GM23338 (cell line): ENCODE data around the gene PSMB5.
A peak's percentile ranks its signal among the peaks of the same experiment; 100 is the strongest.

Experiments used
- CREB1 ChIP-seq: fragments of 250-450 bp; sonication (Bioruptor Pico); IDR thresholded peaks from 2 replicates; pipeline ENCODE4 v1.5.0; 2020; ENCODE audit warnings: low read depth, mild to moderate bottlenecking, moderate library complexity
- EZH2 ChIP-seq: fragments of 200-600 bp; sonication (generic); IDR thresholded peaks from one replicate; pipeline ENCODE4 v1.8.0; 2017; ENCODE audit warnings: antibody characterized with exemption, mild to moderate bottlenecking, low read depth; ENCODE audit not compliant: unreplicated experiment
- EZH2phosphoT487 ChIP-seq: fragments of 200-600 bp; sonication (generic); IDR thresholded peaks from one replicate; pipeline ENCODE4 v1.8.1; 2018; ENCODE audit warnings: antibody characterized with exemption; ENCODE audit not compliant: unreplicated experiment
- JUNB ChIP-seq: IDR thresholded peaks from one replicate; pipeline ENCODE4 v1.6.1; 2016; ENCODE audit warnings: antibody characterized with exemption; ENCODE audit not compliant: unreplicated experiment
- NANOG ChIP-seq: IDR thresholded peaks from 2 replicates; pipeline ENCODE4 v1.6.1; 2016; ENCODE audit warnings: antibody characterized with exemption, borderline replicate concordance
- POLR2AphosphoS5 ChIP-seq: IDR thresholded peaks from 2 replicates; pipeline ENCODE4 v1.6.1; 2016; ENCODE audit warnings: antibody characterized with exemption, low read depth
- ZNF114 ChIP-seq: fragments of 250-450 bp; sonication (Bioruptor Pico); IDR thresholded peaks from 2 replicates; pipeline ENCODE4 v1.5.0; 2020; ENCODE audit warnings: mild to moderate bottlenecking, moderate library complexity
- ZNF331 ChIP-seq: fragments of 250-450 bp; sonication (Bioruptor Pico); IDR thresholded peaks from 2 replicates; pipeline ENCODE4 v1.5.0; 2020; ENCODE audit warnings: low read depth, mild to moderate bottlenecking, moderate library complexity
- TF ChIP-seq, protein P1 (sequence below): IDR thresholded peaks from one replicate; pipeline ENCODE4 v1.6.1; 2018; ENCODE audit warnings: antibody characterized with exemption; ENCODE audit not compliant: unreplicated experiment
- TF ChIP-seq, protein P2 (sequence below), 2 experiments: fragments of 200-600 bp in 1 of 2; sonication (generic) in 1 of 2; conservative IDR thresholded peaks; 2 replicates each; pipeline versions ENCODE4 v1.5.1 to v1.6.1; 2016 to 2017; ENCODE audit warnings: antibody characterized with exemption in 2 of 2, low read depth in 2 of 2, mild to moderate bottlenecking in 2 of 2, moderate library complexity in 1 of 2
- TF ChIP-seq, protein P3 (sequence below): IDR thresholded peaks from 2 replicates; pipeline ENCODE4 v1.6.1; 2016; ENCODE audit warnings: antibody characterized with exemption

DNA sequence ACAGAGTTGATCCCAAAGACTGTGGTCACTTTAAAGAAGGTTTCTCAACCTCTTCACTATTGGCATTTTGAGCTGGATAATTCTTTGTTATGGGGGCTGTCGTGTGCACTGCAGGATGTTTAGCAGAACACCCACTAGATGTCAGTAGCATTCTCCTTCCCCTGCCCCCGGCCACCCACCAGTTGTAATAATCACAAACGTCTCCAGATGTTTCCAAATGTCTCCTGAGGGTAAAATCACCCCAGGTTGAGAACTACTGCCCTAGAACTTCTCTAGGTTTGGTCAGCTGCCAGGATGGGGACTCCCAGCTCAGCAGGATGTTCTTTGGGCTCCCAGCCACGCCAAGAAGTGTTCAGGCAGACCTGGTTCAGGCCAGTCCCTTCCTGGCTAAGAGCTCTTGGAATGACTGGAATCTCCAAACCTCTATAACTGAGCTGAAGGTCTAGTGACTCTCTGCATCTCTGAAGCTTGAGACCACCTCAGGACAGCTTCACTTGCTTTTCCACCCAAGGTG is 39.9 kb downstream of the PSMB5 start:
- TF ChIP-seq, protein P1, sequence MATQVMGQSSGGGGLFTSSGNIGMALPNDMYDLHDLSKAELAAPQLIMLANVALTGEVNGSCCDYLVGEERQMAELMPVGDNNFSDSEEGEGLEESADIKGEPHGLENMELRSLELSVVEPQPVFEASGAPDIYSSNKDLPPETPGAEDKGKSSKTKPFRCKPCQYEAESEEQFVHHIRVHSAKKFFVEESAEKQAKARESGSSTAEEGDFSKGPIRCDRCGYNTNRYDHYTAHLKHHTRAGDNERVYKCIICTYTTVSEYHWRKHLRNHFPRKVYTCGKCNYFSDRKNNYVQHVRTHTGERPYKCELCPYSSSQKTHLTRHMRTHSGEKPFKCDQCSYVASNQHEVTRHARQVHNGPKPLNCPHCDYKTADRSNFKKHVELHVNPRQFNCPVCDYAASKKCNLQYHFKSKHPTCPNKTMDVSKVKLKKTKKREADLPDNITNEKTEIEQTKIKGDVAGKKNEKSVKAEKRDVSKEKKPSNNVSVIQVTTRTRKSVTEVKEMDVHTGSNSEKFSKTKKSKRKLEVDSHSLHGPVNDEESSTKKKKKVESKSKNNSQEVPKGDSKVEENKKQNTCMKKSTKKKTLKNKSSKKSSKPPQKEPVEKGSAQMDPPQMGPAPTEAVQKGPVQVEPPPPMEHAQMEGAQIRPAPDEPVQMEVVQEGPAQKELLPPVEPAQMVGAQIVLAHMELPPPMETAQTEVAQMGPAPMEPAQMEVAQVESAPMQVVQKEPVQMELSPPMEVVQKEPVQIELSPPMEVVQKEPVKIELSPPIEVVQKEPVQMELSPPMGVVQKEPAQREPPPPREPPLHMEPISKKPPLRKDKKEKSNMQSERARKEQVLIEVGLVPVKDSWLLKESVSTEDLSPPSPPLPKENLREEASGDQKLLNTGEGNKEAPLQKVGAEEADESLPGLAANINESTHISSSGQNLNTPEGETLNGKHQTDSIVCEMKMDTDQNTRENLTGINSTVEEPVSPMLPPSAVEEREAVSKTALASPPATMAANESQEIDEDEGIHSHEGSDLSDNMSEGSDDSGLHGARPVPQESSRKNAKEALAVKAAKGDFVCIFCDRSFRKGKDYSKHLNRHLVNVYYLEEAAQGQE: no peak
- TF ChIP-seq, protein P2, sequence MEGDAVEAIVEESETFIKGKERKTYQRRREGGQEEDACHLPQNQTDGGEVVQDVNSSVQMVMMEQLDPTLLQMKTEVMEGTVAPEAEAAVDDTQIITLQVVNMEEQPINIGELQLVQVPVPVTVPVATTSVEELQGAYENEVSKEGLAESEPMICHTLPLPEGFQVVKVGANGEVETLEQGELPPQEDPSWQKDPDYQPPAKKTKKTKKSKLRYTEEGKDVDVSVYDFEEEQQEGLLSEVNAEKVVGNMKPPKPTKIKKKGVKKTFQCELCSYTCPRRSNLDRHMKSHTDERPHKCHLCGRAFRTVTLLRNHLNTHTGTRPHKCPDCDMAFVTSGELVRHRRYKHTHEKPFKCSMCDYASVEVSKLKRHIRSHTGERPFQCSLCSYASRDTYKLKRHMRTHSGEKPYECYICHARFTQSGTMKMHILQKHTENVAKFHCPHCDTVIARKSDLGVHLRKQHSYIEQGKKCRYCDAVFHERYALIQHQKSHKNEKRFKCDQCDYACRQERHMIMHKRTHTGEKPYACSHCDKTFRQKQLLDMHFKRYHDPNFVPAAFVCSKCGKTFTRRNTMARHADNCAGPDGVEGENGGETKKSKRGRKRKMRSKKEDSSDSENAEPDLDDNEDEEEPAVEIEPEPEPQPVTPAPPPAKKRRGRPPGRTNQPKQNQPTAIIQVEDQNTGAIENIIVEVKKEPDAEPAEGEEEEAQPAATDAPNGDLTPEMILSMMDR (conservative IDR thresholded peaks at IDR 0.05; ENCODE audit: low read depth in 2 of 2): peak; percentile 59 to 68
- TF ChIP-seq EZH2: no peak
- no peak for TF ChIP-seq EZH2phosphoT487
- no peak for TF ChIP-seq POLR2AphosphoS5
- no peak for TF ChIP-seq CREB1 (CRISPR knock-in tag)
- TF ChIP-seq, protein P3, sequence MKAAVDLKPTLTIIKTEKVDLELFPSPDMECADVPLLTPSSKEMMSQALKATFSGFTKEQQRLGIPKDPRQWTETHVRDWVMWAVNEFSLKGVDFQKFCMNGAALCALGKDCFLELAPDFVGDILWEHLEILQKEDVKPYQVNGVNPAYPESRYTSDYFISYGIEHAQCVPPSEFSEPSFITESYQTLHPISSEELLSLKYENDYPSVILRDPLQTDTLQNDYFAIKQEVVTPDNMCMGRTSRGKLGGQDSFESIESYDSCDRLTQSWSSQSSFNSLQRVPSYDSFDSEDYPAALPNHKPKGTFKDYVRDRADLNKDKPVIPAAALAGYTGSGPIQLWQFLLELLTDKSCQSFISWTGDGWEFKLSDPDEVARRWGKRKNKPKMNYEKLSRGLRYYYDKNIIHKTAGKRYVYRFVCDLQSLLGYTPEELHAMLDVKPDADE: no peak
- no peak for TF ChIP-seq ZNF114 (CRISPR knock-in tag)
- TF ChIP-seq JUNB: no peak
- no peak for TF ChIP-seq NANOG
- no peak for TF ChIP-seq ZNF331
